Upper lobe of left lung (tissue), 6 donors: ENCODE data around the gene PRDM2. TPM values are rescaled to one million over a fixed set of nuclear protein-coding genes. Genes with fewer than 3 reads are reported as not detected.

Source experiments
- ATAC-seq, 2 donors: fragments of 200-7000 bp; cut with Tn5 transposase; one replicate each; pipeline ENCODE4 v1.9.1; 2022; ENCODE audit warnings: mild to moderate bottlenecking in 2 of 2, moderate library complexity in 2 of 2; ENCODE audit not compliant: low FRiP score in 2 of 2
- DNase-seq, 2 donors: peaks; one replicate each; pipeline ENCODE4 v3.0.0-alpha.2; 2019 to 2020
- H3K27ac ChIP-seq, 4 donors: fragments of 200-600 bp; sonication (generic); one replicate each; pipeline ENCODE4 v1.5.1; 2016 to 2019
- H3K27me3 ChIP-seq, 4 donors: fragments of 200-600 bp; sonication (generic); one replicate each; pipeline ENCODE4 v1.5.1; 2017 to 2019
- H3K36me3 ChIP-seq, 4 donors: fragments of 200-600 bp; sonication (generic); one replicate each; pipeline ENCODE4 v1.5.1; 2016 to 2019
- H3K4me1 ChIP-seq, 4 donors: fragments of 200-600 bp; sonication (generic); one replicate each; pipeline ENCODE4 v1.5.1; 2018 to 2019
- H3K4me3 ChIP-seq, 4 donors: fragments of 200-600 bp; sonication (generic); one replicate each; pipeline ENCODE4 v1.5.1; 2017 to 2019; ENCODE audit warnings: mild to moderate bottlenecking in 2 of 4, moderate library complexity in 1 of 4
- H3K9me3 ChIP-seq, 4 donors: fragments of 200-600 bp; sonication (generic); one replicate each; pipeline ENCODE4 v1.5.1; 2018 to 2019
- EP300 ChIP-seq, 4 donors: sonication (generic); formaldehyde crosslinking; IDR thresholded peaks; one replicate each; pipeline ENCODE4 v1.5.1; 2017; ENCODE audit warnings: antibody characterized with exemption in 4 of 4, control low read depth in 2 of 4
- POLR2A ChIP-seq, 4 donors: fragments of 450-650 bp; IDR thresholded peaks; one replicate each; pipeline ENCODE4 v1.5.1; 2016 to 2017; ENCODE audit warnings: antibody characterized with exemption in 4 of 4, mild to moderate bottlenecking in 2 of 4
- POLR2AphosphoS5 ChIP-seq, 2 donors: sonication (generic); formaldehyde crosslinking; IDR thresholded peaks; one replicate each; pipeline ENCODE4 v1.5.1; 2017; ENCODE audit warnings: antibody characterized with exemption in 2 of 2
- WGBS, 2 donors: methylation state at CpG; one replicate each; pipeline ENCODE4 v1.1.5; 2017 to 2018; 5-methylcytosine and 5-hydroxymethylcytosine counted together
- total RNA-seq, 6 donors: library from RNA; depleted of rRNA in 4 of 6; stranded (reverse); fragments of >200 nt in 4 of 6; gene quantifications; one replicate each; pipeline versions ENCODE4 v1.1.0 to v1.2.1, GENCODE V29; 2016 to 2021
- TF ChIP-seq, protein P1 (sequence below), 6 experiments: fragments of 450-650 bp in 4 of 6; fragments of 200-600 bp in 2 of 6; sonication (generic) in 2 of 6; IDR thresholded peaks; one replicate each; pipeline ENCODE4 v1.5.1; 2016 to 2019; ENCODE audit warnings: antibody characterized with exemption in 6 of 6
- donor health status: DM: no; HTN: no; CAD: no; lungs with moderate emphysema.
- donor health status: DM: no; HTN: yes; CAD: no; lungs with severe emphysema.

PRDM2 gene
- total RNA-seq, 6 donors from 2014 or later, result 35.0 to 70.2 (median 40.9) TPM

DNA sequence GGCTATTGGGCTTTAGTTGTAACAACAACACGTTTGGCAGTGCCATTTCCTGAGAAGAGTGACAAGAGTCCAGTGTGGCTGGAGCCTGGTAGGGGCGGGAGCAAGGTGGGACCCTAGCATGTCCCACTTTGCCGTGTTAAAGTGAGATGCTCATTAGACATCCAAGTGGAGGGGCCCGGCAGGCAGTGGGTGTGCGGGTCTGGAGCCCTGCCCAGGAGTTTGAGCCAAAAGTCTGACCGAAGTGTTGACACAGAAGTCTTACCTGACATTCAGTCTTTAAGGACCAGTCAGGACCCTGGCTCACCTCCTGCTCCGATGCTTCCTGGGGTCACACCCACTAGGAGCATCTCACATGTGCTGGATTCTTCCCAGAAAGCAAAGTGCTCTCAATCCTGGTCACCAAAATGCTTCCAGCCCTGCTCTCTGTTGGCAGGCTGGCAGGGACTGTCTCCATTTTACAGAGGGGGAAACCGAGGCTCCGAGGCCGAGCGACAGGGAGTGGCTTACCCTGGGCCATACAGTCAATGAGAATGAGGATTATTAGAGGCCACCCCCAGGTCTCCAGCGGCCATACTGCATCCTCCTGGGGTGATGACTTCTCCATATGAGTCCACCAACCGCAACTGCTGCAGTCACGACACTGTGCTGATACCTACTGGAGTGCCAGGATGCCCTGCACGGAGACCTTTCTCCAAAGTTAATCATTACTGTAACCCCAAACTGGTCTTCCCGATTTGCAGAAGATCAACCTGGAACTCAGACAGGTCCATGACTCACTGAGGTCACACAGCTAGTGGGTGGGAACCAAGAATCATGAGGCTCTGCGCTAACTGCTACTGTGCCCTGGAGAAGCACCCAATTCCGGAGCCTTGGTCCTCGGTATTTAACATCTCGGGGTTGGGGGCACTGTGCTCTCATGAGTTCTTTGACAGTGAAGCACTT lies 112.7 kb downstream of the PRDM2 start:
- Histone ChIP-seq H3K36me3 (peaks cover 0 to 20% (median 2%) of the 10 kb centered on the region in 4 donors), H3K27ac (no peak overlapping the region), H3K27me3 (no peaks in the 10 kb centered on the region), H3K4me1 (peaks cover 0 to 9% (median 0%) of the 10 kb centered on the region in 4 donors), H3K4me3 (no peak overlapping the region), H3K9me3 (no peaks in the 10 kb centered on the region)
- TF ChIP-seq POLR2AphosphoS5 (IDR thresholded peaks at IDR 0.05) (no peak), EP300 (IDR thresholded peaks at IDR 0.05) (no peak), POLR2A (IDR thresholded peaks at IDR 0.05) (no peak)
- TF ChIP-seq, protein P1, sequence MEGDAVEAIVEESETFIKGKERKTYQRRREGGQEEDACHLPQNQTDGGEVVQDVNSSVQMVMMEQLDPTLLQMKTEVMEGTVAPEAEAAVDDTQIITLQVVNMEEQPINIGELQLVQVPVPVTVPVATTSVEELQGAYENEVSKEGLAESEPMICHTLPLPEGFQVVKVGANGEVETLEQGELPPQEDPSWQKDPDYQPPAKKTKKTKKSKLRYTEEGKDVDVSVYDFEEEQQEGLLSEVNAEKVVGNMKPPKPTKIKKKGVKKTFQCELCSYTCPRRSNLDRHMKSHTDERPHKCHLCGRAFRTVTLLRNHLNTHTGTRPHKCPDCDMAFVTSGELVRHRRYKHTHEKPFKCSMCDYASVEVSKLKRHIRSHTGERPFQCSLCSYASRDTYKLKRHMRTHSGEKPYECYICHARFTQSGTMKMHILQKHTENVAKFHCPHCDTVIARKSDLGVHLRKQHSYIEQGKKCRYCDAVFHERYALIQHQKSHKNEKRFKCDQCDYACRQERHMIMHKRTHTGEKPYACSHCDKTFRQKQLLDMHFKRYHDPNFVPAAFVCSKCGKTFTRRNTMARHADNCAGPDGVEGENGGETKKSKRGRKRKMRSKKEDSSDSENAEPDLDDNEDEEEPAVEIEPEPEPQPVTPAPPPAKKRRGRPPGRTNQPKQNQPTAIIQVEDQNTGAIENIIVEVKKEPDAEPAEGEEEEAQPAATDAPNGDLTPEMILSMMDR (IDR thresholded peaks at IDR 0.05), result no peak
- 84 to 87% methylated on average over 11 to 20 of the region's 20 CpGs for WGBS, 2 donors
- no peak for ATAC-seq
- no peak for DNase-seq

DNA sequence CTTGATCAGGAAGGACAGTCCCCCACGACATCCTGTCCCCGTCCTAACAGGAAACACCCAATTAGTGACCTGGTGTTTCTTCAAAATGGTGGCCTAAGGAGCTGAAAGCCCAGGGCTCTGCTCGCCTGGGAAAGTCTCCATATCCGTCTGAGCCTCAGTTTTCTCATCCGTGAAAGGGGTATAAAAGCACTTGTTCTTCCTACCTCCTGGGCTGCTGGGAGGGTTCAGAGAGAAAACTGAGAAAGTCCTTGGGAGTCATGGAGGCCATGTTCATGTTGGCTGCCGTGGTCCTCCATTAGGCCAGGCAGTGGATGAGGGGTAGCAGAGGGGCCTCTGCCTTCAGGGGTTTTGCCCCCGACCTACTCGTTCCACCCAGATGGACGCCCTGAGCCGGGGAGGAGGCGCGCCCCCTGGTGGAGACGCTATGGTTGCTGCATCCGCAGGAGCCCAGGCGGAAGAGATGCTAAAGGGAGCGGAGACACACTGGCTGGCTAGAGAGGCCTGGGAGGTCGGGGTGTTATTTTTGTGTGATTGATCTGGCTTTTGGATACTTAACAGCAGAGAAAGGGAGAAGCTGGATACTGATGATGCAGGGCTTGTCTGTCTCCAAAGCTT lies 113.5 kb downstream of the PRDM2 start:
- Histone ChIP-seq H3K4me1 (peaks cover 0 to 9% (median 0%) of the 10 kb centered on the region in 4 donors), H3K27ac (no peak overlapping the region), H3K9me3 (no peaks in the 10 kb centered on the region), H3K36me3 (peaks cover 0 to 21% (median 2%) of the 10 kb centered on the region in 4 donors), H3K4me3 (no peak overlapping the region), H3K27me3 (no peaks in the 10 kb centered on the region)
- DNase-seq, result peak in 1 of 2 donors; percentile 87
- ATAC-seq, result peak; percentile 2 to 61
- TF ChIP-seq POLR2AphosphoS5 (IDR thresholded peaks at IDR 0.05), result no peak
- TF ChIP-seq, protein P1 (IDR thresholded peaks at IDR 0.05), result peak; percentile 44 to 63 (median 53)
- TF ChIP-seq POLR2A (IDR thresholded peaks at IDR 0.05), result no peak
- TF ChIP-seq EP300 (IDR thresholded peaks at IDR 0.05), result no peak
- WGBS, 2 donors, result 56 to 68% methylated on average over 12 to 17 of the region's 17 CpGs

DNA sequence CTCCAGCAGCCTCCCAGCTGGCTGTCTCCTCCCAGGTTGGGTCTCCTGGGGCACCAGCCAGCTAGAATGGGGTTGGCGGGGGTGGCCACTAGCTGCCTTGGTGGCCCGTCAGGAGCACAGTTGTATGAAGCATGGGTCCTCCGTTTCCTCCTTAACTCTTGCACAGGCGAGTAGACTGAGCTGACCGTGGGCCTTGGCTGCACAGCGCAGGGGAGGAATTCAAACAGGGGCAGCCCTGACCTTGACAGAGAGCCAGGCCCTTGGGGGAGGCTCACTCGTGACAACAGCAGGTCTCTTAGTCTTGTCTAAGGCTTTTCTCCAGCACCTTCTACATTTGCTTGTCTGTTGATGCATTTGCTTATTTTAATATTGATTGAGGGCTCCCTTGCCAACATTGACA lies 114.1 kb downstream of the PRDM2 start:
- Histone ChIP-seq H3K9me3 (no peaks in the 10 kb centered on the region), H3K36me3 (peaks cover 0 to 17% (median 3%) of the 10 kb centered on the region in 4 donors), H3K27me3 (no peaks in the 10 kb centered on the region), H3K4me3 (no peak overlapping the region), H3K27ac (no peak overlapping the region), H3K4me1 (peaks cover 0 to 9% (median 0%) of the 10 kb centered on the region in 4 donors)
- ATAC-seq (no peak), DNase-seq (no peak)
- TF ChIP-seq POLR2AphosphoS5 (IDR thresholded peaks at IDR 0.05) (no peak), EP300 (IDR thresholded peaks at IDR 0.05) (no peak), POLR2A (IDR thresholded peaks at IDR 0.05) (no peak)
- TF ChIP-seq, protein P1 (IDR thresholded peaks at IDR 0.05), result no peak
- 96% methylated on average over 6 to 7 of the region's 7 CpGs for WGBS, 2 donors

DNA sequence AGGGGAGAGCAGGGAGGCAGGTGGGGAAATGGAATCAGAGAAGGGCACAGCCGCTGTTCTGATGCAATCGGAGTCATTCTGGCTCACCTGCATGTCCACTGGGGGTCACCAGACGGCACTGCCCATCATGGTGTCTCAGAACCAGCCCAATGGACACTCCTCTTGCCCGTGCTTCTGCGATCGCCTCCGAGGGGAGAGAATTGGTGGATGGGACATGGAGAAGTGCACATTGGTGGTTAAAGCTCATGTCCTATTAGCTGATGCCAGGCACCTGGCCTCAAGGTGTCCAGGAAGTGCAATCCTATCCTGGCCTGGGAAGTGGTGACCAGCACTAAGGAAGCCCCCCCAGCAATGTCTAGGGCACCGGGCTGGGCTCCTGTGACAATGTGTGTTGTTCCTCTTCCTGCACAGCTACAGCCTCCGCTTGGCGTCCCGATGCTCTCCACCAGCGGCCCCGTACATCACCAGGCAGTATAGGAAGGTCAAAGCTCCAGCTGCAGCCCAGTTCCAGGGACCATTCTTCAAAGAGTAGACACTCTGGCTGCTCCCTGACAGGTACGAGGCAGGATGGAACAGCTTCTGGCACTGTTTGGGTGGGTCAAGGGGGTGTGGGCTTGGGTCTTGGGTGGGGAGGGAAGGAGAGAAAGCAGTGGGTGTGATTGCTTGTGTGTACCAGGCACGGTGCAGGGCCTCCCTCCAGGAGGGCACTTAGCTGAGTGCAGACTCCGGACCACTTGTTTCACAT lies 116.2 kb downstream of the PRDM2 start:
- Histone ChIP-seq H3K27ac (no peak overlapping the region), H3K4me3 (no peak overlapping the region), H3K27me3 (no peaks in the 10 kb centered on the region), H3K9me3 (no peaks in the 10 kb centered on the region), H3K36me3 (peaks cover 0 to 30% (median 4%) of the 10 kb centered on the region in 4 donors), H3K4me1 (peaks cover 0 to 9% (median 0%) of the 10 kb centered on the region in 4 donors)
- DNase-seq (no peak), ATAC-seq (no peak)
- WGBS, 2 donors, result 94 to 95% methylated on average over 8 to 16 of the region's 16 CpGs
- TF ChIP-seq EP300 (IDR thresholded peaks at IDR 0.05) (no peak), POLR2A (IDR thresholded peaks at IDR 0.05) (no peak)
- TF ChIP-seq, protein P1 (IDR thresholded peaks at IDR 0.05), result no peak
